AG10803 (cell line): Measurements from ENCODE around the gene HAUS8.

Source experiments
- DNase-seq: peaks from one replicate; pipeline ENCODE4 v3.0.0; 2010; ENCODE audit warnings: low read depth
- H3K4me3 ChIP-seq: 2 replicates; pipeline ENCODE4 v1.5.1; 2011; ENCODE audit warnings: mild to moderate bottlenecking, low read length, control low read depth
- TF ChIP-seq, protein P1 (sequence below): conservative IDR thresholded peaks from 2 replicates; pipeline ENCODE4 v1.5.1; 2011; ENCODE audit warnings: mild to moderate bottlenecking, low read length, control low read depth, inconsistent platforms

The HAUS8 gene

DNA sequence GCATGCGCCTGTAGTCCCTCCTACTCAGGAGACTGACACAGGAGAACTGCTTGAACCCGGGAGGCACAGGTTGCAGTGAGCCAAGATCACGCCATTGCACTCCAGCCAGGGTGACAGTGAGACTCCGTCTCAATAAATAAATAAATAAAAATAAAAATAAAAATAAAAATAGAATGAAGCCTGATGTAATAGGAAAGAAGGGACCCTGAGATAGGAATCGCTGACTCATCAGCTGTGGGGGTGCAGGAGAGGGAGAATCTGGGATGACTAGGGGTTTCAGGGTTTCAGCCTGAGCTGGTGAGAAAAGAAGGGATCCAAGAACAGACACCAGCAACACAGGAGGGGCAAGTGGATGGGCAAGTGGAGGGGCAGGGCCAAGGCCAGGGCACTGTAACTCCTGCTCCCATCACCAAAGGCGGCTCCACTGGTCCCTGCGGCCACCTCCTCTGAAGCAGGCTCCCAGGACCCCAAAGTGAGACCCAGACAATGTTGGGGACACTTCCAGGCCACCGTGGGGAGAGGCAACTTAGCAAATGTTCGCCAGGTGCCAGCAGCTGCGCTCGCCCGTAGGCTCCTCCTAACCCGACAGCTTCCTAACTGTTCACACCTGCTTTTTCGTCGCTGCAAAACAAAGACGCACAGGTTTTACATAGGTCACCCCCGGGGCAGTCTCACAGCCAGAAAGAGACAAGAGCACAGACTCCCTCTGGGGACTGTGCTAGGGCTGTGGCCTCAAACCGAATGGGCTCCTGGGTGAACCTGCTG, 1.2 kb downstream of the HAUS8 start:
- DNase-seq = no peak
- peak overlapping the region; percentile 93 for H3K4me3 ChIP-seq
- TF ChIP-seq, protein P1, sequence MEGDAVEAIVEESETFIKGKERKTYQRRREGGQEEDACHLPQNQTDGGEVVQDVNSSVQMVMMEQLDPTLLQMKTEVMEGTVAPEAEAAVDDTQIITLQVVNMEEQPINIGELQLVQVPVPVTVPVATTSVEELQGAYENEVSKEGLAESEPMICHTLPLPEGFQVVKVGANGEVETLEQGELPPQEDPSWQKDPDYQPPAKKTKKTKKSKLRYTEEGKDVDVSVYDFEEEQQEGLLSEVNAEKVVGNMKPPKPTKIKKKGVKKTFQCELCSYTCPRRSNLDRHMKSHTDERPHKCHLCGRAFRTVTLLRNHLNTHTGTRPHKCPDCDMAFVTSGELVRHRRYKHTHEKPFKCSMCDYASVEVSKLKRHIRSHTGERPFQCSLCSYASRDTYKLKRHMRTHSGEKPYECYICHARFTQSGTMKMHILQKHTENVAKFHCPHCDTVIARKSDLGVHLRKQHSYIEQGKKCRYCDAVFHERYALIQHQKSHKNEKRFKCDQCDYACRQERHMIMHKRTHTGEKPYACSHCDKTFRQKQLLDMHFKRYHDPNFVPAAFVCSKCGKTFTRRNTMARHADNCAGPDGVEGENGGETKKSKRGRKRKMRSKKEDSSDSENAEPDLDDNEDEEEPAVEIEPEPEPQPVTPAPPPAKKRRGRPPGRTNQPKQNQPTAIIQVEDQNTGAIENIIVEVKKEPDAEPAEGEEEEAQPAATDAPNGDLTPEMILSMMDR = no peak

DNA sequence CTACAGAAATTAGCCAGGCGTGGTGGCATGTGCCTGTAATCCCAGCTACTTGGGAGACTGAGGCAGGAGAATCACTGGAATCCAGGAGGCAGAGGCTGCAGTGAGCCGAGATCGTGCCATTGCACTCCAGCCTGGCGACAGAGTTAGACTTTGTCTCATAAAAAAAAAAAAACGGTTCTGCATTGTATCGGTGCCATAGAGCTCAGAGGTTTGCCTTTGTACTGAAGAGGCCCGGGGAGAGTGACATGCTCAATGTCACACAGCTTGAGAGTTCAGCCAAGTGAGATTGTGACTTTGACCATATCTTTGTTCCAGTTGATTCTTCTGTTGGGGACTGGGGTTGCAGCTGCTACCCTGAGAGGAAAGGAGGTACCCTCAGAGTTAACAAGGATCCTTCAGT, 4.3 kb downstream of the HAUS8 start:
- TF ChIP-seq, protein P1 = no peak
- no peak overlapping the region for H3K4me3 ChIP-seq
- DNase-seq = no peak

DNA sequence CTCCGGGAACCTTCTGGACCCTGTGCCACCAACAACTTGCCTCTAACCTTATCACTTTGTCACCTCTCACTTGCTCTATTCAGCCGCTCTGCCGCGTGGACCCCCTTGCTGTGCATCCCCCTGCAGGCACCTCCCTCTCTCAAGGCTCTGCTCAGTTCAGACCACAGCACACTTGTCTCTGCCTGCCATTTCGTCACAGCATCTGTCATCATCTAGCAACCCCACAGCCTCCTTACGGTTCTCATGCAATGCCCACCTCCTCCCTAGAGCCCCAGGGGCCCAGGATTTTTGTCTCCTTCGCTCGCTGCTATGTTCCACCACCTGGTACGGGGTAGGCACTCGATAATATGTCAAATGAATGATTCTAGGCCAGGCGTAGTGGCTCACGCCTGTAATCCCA, 4.8 kb downstream of the HAUS8 start:
- H3K4me3 ChIP-seq = no peak overlapping the region
- TF ChIP-seq, protein P1 = no peak
- no peak for DNase-seq

DNA sequence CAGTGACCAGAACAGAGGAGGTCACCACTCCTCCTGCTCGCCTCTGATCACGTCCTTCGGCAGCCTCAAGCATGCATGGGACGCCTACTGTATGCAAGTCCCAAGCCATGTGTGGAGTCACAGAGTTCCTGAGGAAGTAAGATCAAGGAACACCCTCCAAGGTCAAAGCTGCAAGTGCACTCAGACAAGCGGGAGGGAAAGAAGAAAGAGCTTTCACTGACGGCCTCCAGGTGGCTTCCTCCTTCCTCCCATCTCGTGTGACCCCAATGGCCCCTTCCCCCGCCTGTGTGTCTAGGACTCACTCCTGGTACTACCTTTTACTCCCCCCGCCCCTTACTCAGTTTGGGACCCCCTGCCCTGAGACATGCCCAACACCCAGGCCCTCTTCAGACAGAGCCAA, 6.1 kb downstream of the HAUS8 start:
- DNase-seq = no peak
- TF ChIP-seq, protein P1 = no peak
- no peak overlapping the region for H3K4me3 ChIP-seq

DNA sequence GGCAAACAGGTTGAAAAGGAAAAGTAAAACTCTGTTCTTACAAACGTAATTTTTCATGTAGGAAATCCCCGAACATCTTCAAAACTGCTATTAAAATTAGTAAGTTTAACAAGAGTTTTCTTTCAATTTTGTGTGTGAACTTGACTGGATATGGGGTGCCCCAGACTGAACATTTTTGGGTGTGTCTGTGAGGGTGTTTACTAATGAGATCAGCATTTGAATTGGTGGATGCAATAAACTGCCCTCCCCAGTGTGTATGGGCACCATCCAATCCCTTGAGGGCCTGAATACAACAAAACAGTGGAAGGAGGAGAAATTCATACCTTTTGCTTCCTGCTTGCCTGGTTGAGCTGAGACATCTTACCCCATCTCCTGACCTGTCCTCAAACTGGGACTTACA, 11.8 kb downstream of the HAUS8 start:
- no peak for DNase-seq
- H3K4me3 ChIP-seq = no peak overlapping the region
- TF ChIP-seq, protein P1 = no peak

DNA sequence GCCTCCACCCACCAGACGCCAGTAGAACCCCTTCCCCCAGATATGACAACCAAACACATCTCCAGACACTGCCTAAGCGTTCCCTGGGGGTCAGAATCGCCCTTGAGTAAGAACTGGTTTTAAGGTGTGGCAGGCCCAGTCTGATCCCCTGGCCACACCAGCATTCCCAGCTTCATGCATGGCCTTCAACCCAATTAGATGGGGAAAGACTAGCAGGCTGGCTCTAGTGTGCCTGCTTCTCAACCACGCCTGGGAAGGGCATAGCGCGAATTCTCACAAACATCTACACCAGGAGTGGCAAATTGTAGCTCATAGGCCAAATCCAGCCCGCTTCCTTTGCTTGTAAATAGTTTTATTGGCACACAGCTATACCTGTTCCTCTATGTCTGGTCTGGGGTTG, 13.6 kb downstream of the HAUS8 start:
- TF ChIP-seq, protein P1 = no peak
- no peak for DNase-seq
- no peak overlapping the region for H3K4me3 ChIP-seq

DNA sequence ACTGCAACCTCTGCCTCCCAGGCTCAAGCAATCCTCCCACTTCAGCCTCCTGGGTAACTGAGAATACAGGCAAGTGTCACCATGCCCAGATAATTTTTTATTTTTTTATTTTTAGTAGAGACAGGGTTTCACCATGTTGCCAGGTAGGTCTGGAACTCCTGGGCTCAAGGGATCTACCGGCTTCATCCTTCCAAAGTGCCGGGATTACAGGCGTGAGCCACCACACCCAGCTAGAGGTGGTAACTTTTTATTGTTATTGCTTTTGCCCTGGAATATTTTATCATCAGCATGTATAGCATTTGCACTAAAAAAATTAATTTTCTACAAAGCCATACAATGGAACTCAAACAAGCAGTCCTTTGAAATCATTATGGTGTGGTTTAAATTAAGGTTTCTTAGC, 14.0 kb downstream of the HAUS8 start:
- DNase-seq = no peak
- TF ChIP-seq, protein P1 = no peak
- H3K4me3 ChIP-seq = no peak overlapping the region
